HepG2 (cell line): ENCODE data around the gene ALDH7A1. TPM values are rescaled to one million over a fixed set of nuclear protein-coding genes. Genes with fewer than 3 reads are reported as not detected.

Experiments
- DNMT1 ChIP-seq: sonication (generic); formaldehyde crosslinking; IDR thresholded peaks from 2 replicates; pipeline ENCODE4 v1.5.1; 2020; ENCODE audit warnings: mild to moderate bottlenecking, missing genetic modification reagents
- ERF ChIP-seq: IDR thresholded peaks from 2 replicates; pipeline ENCODE4 v1.6.1; 2018; ENCODE audit warnings: missing biosample characterization, missing genetic modification reagents
- GABPB1 ChIP-seq: IDR thresholded peaks from 2 replicates; pipeline ENCODE4 v1.6.1; 2016; ENCODE audit warnings: mild to moderate bottlenecking, missing genetic modification reagents, moderate library complexity, missing compliant biosample characterization
- MIXL1 ChIP-seq: IDR thresholded peaks from 2 replicates; pipeline ENCODE4 v1.6.1; 2016
- RBM39 ChIP-seq: fragments of 200-400 bp; formaldehyde crosslinking; IDR thresholded peaks from one replicate; pipeline ENCODE4 v1.6.1; 2018; ENCODE audit warnings: antibody characterized with exemption, mild to moderate bottlenecking, low read depth, low read length; ENCODE audit not compliant: poor library complexity, severe bottlenecking
- SMC3 ChIP-seq: IDR thresholded peaks from 2 replicates; pipeline ENCODE4 v1.6.1; 2011; ENCODE audit warnings: low read length, improper control_type of control experiment
- SP1 ChIP-seq, 2 experiments: fragments of 450-650 bp in 1 of 2; sonication (generic) in 1 of 2; formaldehyde crosslinking in 1 of 2; IDR thresholded peaks; 2 replicates each; pipeline versions ENCODE4 v1.4.0 to v1.6.1; 2016 to 2020; ENCODE audit warnings: missing genetic modification reagents in 1 of 2
- SP140L ChIP-seq: sonication (generic); formaldehyde crosslinking; IDR thresholded peaks from 2 replicates; pipeline ENCODE4 v1.4.0; 2020; ENCODE audit warnings: missing genetic modification reagents, borderline replicate concordance
- SP5 ChIP-seq: IDR thresholded peaks from 2 replicates; pipeline ENCODE4 v1.6.1; 2016; ENCODE audit warnings: low read depth, borderline replicate concordance
- U2AF1 ChIP-seq: fragments of 200-400 bp; formaldehyde crosslinking; optimal IDR thresholded peaks from 2 replicates; pipeline ENCODE3; 2017; ENCODE audit warnings: mild to moderate bottlenecking, low read depth, low read length
- ZMAT3 ChIP-seq: sonication (generic); formaldehyde crosslinking; conservative IDR thresholded peaks from 2 replicates; pipeline ENCODE4 v1.7.0; 2021; ENCODE audit warnings: missing genetic modification reagents
- ZNF343 ChIP-seq: sonication (generic); formaldehyde crosslinking; IDR thresholded peaks from 2 replicates; pipeline ENCODE4 v1.4.0; 2020; ENCODE audit warnings: mild to moderate bottlenecking, missing genetic modification reagents
- ZNF44 ChIP-seq: sonication (generic); formaldehyde crosslinking; IDR thresholded peaks from 2 replicates; pipeline ENCODE4 v1.5.1; 2020; ENCODE audit warnings: mild to moderate bottlenecking, missing genetic modification reagents
- ZNF570 ChIP-seq: sonication (generic); formaldehyde crosslinking; IDR thresholded peaks from 2 replicates; pipeline ENCODE4 v1.4.0; 2020; ENCODE audit warnings: mild to moderate bottlenecking, missing genetic modification reagents, borderline replicate concordance
- polyA plus RNA-seq, 8 experiments: library from polyadenylated mRNA; depleted of rRNA in 3 of 8; stranded (reverse) in 7 of 8; unstranded in 1 of 8; fragments of >200 nt; fragmentation: Illumina TruSeq in 4 of 8; extraction: Trizol in 4 of 8; gene quantifications; 2 replicates each; pipeline versions ENCODE4 v1.2.1 to v1.2.3, GENCODE V29; 2011 to 2016; ENCODE audit warnings: low read depth in 4 of 8, missing spikeins in 1 of 8, mixed read lengths in 1 of 8; ENCODE audit not compliant: insufficient read depth in 1 of 8
- total RNA-seq, 5 experiments: library from RNA; depleted of rRNA; stranded (reverse); fragments of >200 nt; fragmentation: Illumina TruSeq; extraction: Trizol; gene quantifications; 2 replicates each; pipeline ENCODE4 v1.2.3, GENCODE V29; 2016; ENCODE audit warnings: low read depth in 1 of 5
- TF ChIP-seq, protein P1 (sequence below): sonication (generic); formaldehyde crosslinking; IDR thresholded peaks from 2 replicates; pipeline ENCODE4 v1.5.1; 2020; ENCODE audit warnings: missing genetic modification reagents, mild to moderate bottlenecking, borderline replicate concordance
- TF ChIP-seq, protein P2 (sequence below): sonication (generic); formaldehyde crosslinking; IDR thresholded peaks from 2 replicates; pipeline ENCODE4 v1.5.1; 2020; ENCODE audit warnings: mild to moderate bottlenecking, missing genetic modification reagents, moderate library complexity
- TF ChIP-seq, protein P3 (sequence below): sonication (generic); formaldehyde crosslinking; IDR thresholded peaks from 2 replicates; pipeline ENCODE4 v1.5.1; 2020; ENCODE audit warnings: missing genetic modification reagents, mild to moderate bottlenecking, borderline replicate concordance
- TF ChIP-seq, protein P4 (sequence below): sonication (generic); formaldehyde crosslinking; IDR thresholded peaks from 2 replicates; pipeline ENCODE4 v1.4.0; 2020; ENCODE audit warnings: missing genetic modification reagents, mild to moderate bottlenecking, borderline replicate concordance

ALDH7A1 gene
- total and polyA plus RNA-seq, 2 of the 13 experiments (the other 11 are each of a cell fraction or from before 2014, with no cell fraction given) = 69.0 to 100 TPM

DNA sequence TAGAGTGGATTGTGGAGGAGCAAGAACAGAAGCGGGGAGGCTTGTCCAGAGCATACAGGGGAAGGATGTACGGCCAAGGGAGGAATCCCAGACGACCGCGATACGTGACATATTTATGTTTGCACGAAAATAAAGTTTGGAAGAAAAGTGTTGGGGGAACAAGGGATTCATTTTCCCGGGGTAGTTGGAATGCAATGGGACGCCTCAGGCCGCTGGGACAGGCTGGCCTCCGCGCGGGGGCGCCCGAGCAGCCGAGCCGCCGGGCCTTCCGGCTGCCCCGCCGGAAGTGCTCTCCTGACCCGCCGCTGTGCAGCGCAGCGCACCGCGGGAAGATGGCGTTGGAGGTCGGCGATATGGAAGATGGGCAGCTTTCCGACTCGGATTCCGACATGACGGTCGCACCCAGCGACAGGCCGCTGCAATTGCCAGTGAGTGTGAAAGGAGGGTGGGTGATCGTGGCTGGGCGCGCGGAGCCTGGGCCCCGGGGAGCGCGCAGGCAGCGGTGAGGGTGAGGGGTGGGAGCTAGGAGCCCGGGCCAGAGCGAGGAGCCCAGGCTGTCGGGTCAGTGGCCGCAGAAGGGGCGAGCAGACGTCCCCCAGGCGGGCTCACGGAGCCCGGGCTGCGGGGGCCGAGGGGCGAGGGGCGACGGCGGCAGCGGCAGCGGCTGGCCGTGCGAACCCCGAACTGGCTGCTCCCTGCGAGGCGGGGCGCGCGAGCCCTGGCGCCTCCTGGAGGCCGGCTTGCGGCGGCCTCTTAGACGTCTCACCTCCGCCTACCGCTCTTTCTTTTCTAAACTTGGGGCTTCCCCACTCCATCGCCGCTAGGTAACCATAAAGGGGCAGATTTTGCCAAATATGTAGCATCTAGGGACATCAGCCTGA, 5.9 kb upstream of the ALDH7A1 start, which contains the start of gene PHAX (continued):
- TF ChIP-seq SMC3 = no peak; the same call in 1 of the 2 replicates
- TF ChIP-seq, protein P1, sequence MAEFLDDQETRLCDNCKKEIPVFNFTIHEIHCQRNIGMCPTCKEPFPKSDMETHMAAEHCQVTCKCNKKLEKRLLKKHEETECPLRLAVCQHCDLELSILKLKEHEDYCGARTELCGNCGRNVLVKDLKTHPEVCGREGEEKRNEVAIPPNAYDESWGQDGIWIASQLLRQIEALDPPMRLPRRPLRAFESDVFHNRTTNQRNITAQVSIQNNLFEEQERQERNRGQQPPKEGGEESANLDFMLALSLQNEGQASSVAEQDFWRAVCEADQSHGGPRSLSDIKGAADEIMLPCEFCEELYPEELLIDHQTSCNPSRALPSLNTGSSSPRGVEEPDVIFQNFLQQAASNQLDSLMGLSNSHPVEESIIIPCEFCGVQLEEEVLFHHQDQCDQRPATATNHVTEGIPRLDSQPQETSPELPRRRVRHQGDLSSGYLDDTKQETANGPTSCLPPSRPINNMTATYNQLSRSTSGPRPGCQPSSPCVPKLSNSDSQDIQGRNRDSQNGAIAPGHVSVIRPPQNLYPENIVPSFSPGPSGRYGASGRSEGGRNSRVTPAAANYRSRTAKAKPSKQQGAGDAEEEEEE = no peak
- TF ChIP-seq MIXL1 (CRISPR knock-in tag) = 0 out of 2 replicates have a peak, but pooled peaks have one; percentile 15
- no peak for TF ChIP-seq ZNF343
- TF ChIP-seq, protein P2, sequence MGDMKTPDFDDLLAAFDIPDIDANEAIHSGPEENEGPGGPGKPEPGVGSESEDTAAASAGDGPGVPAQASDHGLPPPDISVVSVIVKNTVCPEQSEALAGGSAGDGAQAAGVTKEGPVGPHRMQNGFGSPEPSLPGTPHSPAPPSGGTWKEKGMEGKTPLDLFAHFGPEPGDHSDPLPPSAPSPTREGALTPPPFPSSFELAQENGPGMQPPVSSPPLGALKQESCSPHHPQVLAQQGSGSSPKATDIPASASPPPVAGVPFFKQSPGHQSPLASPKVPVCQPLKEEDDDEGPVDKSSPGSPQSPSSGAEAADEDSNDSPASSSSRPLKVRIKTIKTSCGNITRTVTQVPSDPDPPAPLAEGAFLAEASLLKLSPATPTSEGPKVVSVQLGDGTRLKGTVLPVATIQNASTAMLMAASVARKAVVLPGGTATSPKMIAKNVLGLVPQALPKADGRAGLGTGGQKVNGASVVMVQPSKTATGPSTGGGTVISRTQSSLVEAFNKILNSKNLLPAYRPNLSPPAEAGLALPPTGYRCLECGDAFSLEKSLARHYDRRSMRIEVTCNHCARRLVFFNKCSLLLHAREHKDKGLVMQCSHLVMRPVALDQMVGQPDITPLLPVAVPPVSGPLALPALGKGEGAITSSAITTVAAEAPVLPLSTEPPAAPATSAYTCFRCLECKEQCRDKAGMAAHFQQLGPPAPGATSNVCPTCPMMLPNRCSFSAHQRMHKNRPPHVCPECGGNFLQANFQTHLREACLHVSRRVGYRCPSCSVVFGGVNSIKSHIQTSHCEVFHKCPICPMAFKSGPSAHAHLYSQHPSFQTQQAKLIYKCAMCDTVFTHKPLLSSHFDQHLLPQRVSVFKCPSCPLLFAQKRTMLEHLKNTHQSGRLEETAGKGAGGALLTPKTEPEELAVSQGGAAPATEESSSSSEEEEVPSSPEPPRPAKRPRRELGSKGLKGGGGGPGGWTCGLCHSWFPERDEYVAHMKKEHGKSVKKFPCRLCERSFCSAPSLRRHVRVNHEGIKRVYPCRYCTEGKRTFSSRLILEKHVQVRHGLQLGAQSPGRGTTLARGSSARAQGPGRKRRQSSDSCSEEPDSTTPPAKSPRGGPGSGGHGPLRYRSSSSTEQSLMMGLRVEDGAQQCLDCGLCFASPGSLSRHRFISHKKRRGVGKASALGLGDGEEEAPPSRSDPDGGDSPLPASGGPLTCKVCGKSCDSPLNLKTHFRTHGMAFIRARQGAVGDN (CRISPR knock-in tag) = peak; percentile 90
- no peak for TF ChIP-seq DNMT1 (CRISPR knock-in tag)
- no peak for TF ChIP-seq SP140L
- TF ChIP-seq, protein P3, sequence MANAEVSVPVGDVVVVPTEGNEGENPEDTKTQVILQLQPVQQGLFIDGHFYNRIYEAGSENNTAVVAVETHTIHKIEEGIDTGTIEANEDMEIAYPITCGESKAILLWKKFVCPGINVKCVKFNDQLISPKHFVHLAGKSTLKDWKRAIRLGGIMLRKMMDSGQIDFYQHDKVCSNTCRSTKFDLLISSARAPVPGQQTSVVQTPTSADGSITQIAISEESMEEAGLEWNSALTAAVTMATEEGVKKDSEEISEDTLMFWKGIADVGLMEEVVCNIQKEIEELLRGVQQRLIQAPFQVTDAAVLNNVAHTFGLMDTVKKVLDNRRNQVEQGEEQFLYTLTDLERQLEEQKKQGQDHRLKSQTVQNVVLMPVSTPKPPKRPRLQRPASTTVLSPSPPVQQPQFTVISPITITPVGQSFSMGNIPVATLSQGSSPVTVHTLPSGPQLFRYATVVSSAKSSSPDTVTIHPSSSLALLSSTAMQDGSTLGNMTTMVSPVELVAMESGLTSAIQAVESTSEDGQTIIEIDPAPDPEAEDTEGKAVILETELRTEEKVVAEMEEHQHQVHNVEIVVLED (CRISPR knock-in tag) = peak; percentile 88
- no peak; the same call in 1 of the 2 replicates for TF ChIP-seq ZMAT3 (CRISPR knock-in tag)
- peak; percentile 99 for TF ChIP-seq GABPB1 (CRISPR knock-in tag)
- no peak for TF ChIP-seq ZNF44 (CRISPR knock-in tag)
- TF ChIP-seq U2AF1 = no peak
- TF ChIP-seq ERF (CRISPR knock-in tag) = 0 out of 2 replicates have a peak, but pooled peaks have one; percentile 61
- peak; percentile 62 for TF ChIP-seq RBM39
- TF ChIP-seq SP5 (CRISPR knock-in tag) = peak; percentile 16; the same call in 1 of the 2 replicates
- no peak for TF ChIP-seq ZNF570
- TF ChIP-seq SP1 (IDR thresholded peaks at IDR 0.05) = no peak
- 0 out of 2 replicates have a peak, but pooled peaks have one; percentile 28 for TF ChIP-seq SP1 (CRISPR knock-in tag; IDR thresholded peaks at IDR 0.05)
- TF ChIP-seq, protein P4, sequence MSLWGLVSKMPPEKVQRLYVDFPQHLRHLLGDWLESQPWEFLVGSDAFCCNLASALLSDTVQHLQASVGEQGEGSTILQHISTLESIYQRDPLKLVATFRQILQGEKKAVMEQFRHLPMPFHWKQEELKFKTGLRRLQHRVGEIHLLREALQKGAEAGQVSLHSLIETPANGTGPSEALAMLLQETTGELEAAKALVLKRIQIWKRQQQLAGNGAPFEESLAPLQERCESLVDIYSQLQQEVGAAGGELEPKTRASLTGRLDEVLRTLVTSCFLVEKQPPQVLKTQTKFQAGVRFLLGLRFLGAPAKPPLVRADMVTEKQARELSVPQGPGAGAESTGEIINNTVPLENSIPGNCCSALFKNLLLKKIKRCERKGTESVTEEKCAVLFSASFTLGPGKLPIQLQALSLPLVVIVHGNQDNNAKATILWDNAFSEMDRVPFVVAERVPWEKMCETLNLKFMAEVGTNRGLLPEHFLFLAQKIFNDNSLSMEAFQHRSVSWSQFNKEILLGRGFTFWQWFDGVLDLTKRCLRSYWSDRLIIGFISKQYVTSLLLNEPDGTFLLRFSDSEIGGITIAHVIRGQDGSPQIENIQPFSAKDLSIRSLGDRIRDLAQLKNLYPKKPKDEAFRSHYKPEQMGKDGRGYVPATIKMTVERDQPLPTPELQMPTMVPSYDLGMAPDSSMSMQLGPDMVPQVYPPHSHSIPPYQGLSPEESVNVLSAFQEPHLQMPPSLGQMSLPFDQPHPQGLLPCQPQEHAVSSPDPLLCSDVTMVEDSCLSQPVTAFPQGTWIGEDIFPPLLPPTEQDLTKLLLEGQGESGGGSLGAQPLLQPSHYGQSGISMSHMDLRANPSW = peak; percentile 59; the same call in 1 of the 2 replicates
